OCI-LY1 (cell line): ENCODE data around the gene HECA.
A peak's percentile ranks its signal among the peaks of the same experiment; 100 is the strongest.

Source experiments
- H2AFZ ChIP-seq: fragments of 200-600 bp; sonication (generic), shearing (Covaris generic); 2 replicates; pipeline ENCODE4 v1.6.0; 2014; ENCODE audit warnings: antibody characterized with exemption, mild to moderate bottlenecking, low read length
- H3F3A ChIP-seq: fragments of 200-600 bp; sonication (generic), shearing (Covaris generic); 2 replicates; pipeline ENCODE4 v1.6.0; 2014; ENCODE audit warnings: mild to moderate bottlenecking, antibody characterized with exemption, low read length, moderate library complexity; ENCODE audit not compliant: insufficient read depth
- H3K27ac ChIP-seq: fragments of 200-600 bp; sonication (generic); 2 replicates; pipeline ENCODE4 v1.5.1; 2014; ENCODE audit warnings: low read length, mixed run types, mild to moderate bottlenecking, low read depth; ENCODE audit not compliant: poor library complexity, severe bottlenecking
- H3K27me3 ChIP-seq: fragments of 200-600 bp; sonication (generic); 2 replicates; pipeline ENCODE4 v1.6.0; 2014; ENCODE audit warnings: antibody characterized with exemption, mild to moderate bottlenecking, low read length, moderate library complexity; ENCODE audit not compliant: insufficient read depth
- H3K36me3 ChIP-seq: fragments of 200-600 bp; sonication (generic); 2 replicates; pipeline ENCODE4 v1.6.1; 2014; ENCODE audit warnings: mild to moderate bottlenecking, antibody characterized with exemption, low read length, moderate library complexity, mixed read lengths; ENCODE audit not compliant: insufficient read depth
- H3K4me1 ChIP-seq: fragments of 200-600 bp; sonication (generic); 2 replicates; pipeline ENCODE4 v1.5.1; 2014; ENCODE audit warnings: mild to moderate bottlenecking, low read length, moderate library complexity; ENCODE audit not compliant: insufficient read depth, severe bottlenecking
- H3K4me2 ChIP-seq: fragments of 200-600 bp; sonication (generic), shearing (Covaris generic); 2 replicates; pipeline ENCODE4 v1.6.1; 2014; ENCODE audit warnings: low read length
- H3K4me3 ChIP-seq: fragments of 200-600 bp; sonication (generic); 2 replicates; pipeline ENCODE4 v1.5.1; 2014; ENCODE audit warnings: low read length, low read depth, mild to moderate bottlenecking, mixed read lengths; ENCODE audit not compliant: poor library complexity, severe bottlenecking
- H3K79me2 ChIP-seq: fragments of 200-600 bp; shearing (Covaris generic); 2 replicates; pipeline ENCODE4 v1.6.1; 2016; ENCODE audit warnings: mixed run types, low read length, mixed read lengths; ENCODE audit not compliant: insufficient read depth
- H3K9ac ChIP-seq: fragments of 200-600 bp; sonication (generic), shearing (Covaris generic); 2 replicates; pipeline ENCODE4 v1.6.1; 2014; ENCODE audit warnings: mild to moderate bottlenecking, low read length, mixed read lengths
- H3K9me2 ChIP-seq: fragments of 200-600 bp; sonication (generic), shearing (Covaris generic); 2 replicates; pipeline ENCODE4 v1.6.1; 2014; ENCODE audit warnings: low read depth, mild to moderate bottlenecking, low read length, mixed read lengths
- H3K9me3 ChIP-seq: fragments of 200-600 bp; shearing (Covaris generic); 2 replicates; pipeline ENCODE4 v1.6.1; 2014; ENCODE audit warnings: low read length, mixed read lengths
- H4K20me1 ChIP-seq: fragments of 200-600 bp; sonication (generic), shearing (Covaris generic); 2 replicates; pipeline ENCODE4 v1.6.0; 2016; ENCODE audit warnings: mild to moderate bottlenecking, low read length; ENCODE audit not compliant: insufficient read depth
- EZH2 ChIP-seq: fragments of 200-600 bp; sonication (generic), shearing (Covaris generic); IDR thresholded peaks from 2 replicates; pipeline ENCODE4 v1.8.0; 2017; ENCODE audit warnings: borderline replicate concordance, mixed run types, mild to moderate bottlenecking, antibody characterized with exemption, low read length, moderate library complexity, mixed read lengths
- TF ChIP-seq, protein P1 (sequence below): fragments of 200-600 bp; sonication (generic), shearing (Covaris generic); IDR thresholded peaks from 2 replicates; pipeline ENCODE4 v1.5.1; 2017; ENCODE audit warnings: mild to moderate bottlenecking, antibody characterized with exemption, low read length, moderate library complexity, mixed read lengths

The HECA gene

DNA sequence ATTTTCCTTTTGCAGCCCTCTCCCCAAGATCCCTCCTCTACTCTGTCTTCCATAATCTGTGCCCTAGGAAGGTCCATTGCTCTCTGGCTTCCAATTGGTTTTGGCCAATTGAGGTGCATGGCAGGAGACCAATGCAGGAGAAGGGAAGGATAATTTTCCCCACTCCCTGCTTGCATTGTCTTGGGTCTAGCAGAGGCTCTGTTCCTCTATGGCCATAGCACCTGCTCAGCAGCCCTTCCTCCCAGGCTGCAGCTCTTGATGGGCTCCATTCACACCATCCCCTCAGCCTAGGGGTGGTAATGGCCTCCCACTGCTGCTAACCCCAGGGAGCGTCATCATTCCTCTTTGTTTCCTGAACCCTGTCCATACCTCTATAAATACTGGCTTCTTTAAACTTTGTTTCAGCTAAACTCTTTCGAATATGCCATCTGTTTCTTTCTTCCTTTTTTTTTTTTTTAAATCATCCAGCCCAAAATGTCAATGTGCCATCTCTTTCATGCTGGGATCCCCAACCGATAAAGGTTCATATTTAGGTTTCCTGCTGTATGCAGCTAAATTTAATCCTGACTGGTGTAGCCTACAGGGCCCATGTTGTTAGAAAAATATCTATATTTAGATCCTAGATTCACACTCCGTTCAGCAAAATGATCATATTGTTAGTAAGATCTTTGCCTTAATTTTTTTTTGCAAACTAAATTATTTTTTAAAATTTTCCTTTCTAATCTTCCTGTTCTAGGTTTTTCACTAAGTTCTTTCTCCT lies 63.8 kb downstream of the HECA start:
- Histone ChIP-seq H3K27ac (no peak overlapping the region), H3K9ac (no peak overlapping the region), H3K9me3 (no peaks in the 10 kb centered on the region), H3F3A (no peaks in the 10 kb centered on the region), H3K27me3 (no peaks in the 10 kb centered on the region), H3K4me1 (no peaks in the 10 kb centered on the region), H2AFZ (no peak overlapping the region), H4K20me1 (no peaks in the 10 kb centered on the region), H3K4me2 (no peak overlapping the region), H3K79me2 (no peaks in the 10 kb centered on the region), H3K4me3 (no peak overlapping the region), H3K9me2 (no peaks in the 10 kb centered on the region), H3K36me3 (no peaks in the 10 kb centered on the region)
- TF ChIP-seq, protein P1, sequence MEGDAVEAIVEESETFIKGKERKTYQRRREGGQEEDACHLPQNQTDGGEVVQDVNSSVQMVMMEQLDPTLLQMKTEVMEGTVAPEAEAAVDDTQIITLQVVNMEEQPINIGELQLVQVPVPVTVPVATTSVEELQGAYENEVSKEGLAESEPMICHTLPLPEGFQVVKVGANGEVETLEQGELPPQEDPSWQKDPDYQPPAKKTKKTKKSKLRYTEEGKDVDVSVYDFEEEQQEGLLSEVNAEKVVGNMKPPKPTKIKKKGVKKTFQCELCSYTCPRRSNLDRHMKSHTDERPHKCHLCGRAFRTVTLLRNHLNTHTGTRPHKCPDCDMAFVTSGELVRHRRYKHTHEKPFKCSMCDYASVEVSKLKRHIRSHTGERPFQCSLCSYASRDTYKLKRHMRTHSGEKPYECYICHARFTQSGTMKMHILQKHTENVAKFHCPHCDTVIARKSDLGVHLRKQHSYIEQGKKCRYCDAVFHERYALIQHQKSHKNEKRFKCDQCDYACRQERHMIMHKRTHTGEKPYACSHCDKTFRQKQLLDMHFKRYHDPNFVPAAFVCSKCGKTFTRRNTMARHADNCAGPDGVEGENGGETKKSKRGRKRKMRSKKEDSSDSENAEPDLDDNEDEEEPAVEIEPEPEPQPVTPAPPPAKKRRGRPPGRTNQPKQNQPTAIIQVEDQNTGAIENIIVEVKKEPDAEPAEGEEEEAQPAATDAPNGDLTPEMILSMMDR = no peak
- no peak for TF ChIP-seq EZH2

DNA sequence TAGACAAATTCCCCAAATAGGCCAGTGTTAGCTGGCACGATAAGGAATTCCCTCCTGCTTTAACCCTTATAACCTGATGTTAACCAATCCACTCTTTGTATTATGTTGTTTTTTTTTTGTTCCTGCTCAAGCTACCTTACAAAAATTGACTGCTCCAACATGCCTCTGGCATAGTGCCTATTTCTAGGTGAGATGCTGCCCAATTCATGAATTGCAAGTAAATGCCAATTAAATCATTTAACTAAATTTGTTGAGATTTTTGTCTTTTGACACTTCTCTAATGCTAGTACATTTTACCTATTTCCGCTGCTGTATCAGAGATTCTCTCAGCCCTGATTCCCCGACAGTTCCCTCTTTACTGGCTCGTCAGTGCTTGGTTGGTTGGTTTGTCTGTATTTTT lies 66.5 kb downstream of the HECA start:
- H3K27ac ChIP-seq = no peak overlapping the region
- H3K4me1 ChIP-seq = no peaks in the 10 kb centered on the region
- no peak overlapping the region for H3K4me3 ChIP-seq
- no peaks in the 10 kb centered on the region for H3K9me3 ChIP-seq
- TF ChIP-seq EZH2 = no peak
- TF ChIP-seq, protein P1 = no peak
- H4K20me1 ChIP-seq = no peaks in the 10 kb centered on the region
- H3K4me2 ChIP-seq = no peak overlapping the region
- no peak overlapping the region for H2AFZ ChIP-seq
- no peaks in the 10 kb centered on the region for H3K27me3 ChIP-seq
- H3K9me2 ChIP-seq = no peaks in the 10 kb centered on the region
- no peaks in the 10 kb centered on the region for H3K79me2 ChIP-seq
- H3K9ac ChIP-seq = no peak overlapping the region
- H3F3A ChIP-seq = no peaks in the 10 kb centered on the region
- H3K36me3 ChIP-seq = no peaks in the 10 kb centered on the region

DNA sequence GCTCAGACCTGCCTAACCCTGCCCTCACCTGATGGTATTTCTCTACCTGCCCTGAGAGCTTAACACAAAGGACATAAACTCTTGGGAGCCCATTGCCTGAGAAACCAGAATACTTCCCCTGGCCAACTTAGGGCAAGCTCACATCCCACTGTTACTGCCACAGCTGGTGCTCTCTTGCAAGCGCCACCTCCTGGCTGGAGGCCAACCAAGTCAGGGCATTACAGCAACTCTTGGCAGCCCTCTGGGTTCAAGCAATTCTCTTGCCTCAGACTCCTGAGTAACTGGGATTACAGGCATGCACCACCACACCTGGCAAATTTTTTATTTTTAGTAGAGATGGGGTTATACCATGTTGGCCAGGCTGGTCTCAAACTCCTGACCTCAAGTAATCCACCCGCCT lies 70.1 kb downstream of the HECA start:
- H3K9ac ChIP-seq = no peak overlapping the region
- no peaks in the 10 kb centered on the region for H3K27me3 ChIP-seq
- H3K4me1 ChIP-seq = no peaks in the 10 kb centered on the region
- H3K27ac ChIP-seq = no peak overlapping the region
- H3K9me3 ChIP-seq = no peaks in the 10 kb centered on the region
- H3K9me2 ChIP-seq = no peaks in the 10 kb centered on the region
- no peaks in the 10 kb centered on the region for H3K79me2 ChIP-seq
- H3K4me3 ChIP-seq = no peak overlapping the region
- no peaks in the 10 kb centered on the region for H3K36me3 ChIP-seq
- no peak overlapping the region for H3K4me2 ChIP-seq
- no peak for TF ChIP-seq EZH2
- TF ChIP-seq, protein P1 = peak; percentile 31; the same call in 1 of the 2 replicates
- H4K20me1 ChIP-seq = no peaks in the 10 kb centered on the region
- no peak overlapping the region for H2AFZ ChIP-seq
- H3F3A ChIP-seq = no peaks in the 10 kb centered on the region
